GM20000 (cell line): ENCODE measurements around the gene MECR.

Experiments used
- DNase-seq: peaks from one replicate; pipeline ENCODE4 v3.0.0; 2012; ENCODE audit warnings: low spot score
- TF ChIP-seq, protein P1 (sequence below): IDR thresholded peaks from 2 replicates; pipeline ENCODE4 v1.5.1; 2012; ENCODE audit warnings: mild to moderate bottlenecking, control low read depth; ENCODE audit errors: extremely low read depth, missing control alignments

The MECR gene

GRCh38 chr1:29145739-29146437 is 84.8 kb downstream of the MECR start:
- DNase-seq: no peak
- TF ChIP-seq, protein P1, sequence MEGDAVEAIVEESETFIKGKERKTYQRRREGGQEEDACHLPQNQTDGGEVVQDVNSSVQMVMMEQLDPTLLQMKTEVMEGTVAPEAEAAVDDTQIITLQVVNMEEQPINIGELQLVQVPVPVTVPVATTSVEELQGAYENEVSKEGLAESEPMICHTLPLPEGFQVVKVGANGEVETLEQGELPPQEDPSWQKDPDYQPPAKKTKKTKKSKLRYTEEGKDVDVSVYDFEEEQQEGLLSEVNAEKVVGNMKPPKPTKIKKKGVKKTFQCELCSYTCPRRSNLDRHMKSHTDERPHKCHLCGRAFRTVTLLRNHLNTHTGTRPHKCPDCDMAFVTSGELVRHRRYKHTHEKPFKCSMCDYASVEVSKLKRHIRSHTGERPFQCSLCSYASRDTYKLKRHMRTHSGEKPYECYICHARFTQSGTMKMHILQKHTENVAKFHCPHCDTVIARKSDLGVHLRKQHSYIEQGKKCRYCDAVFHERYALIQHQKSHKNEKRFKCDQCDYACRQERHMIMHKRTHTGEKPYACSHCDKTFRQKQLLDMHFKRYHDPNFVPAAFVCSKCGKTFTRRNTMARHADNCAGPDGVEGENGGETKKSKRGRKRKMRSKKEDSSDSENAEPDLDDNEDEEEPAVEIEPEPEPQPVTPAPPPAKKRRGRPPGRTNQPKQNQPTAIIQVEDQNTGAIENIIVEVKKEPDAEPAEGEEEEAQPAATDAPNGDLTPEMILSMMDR: no peak

GRCh38 chr1:29144178-29144577 is 86.6 kb downstream of the MECR start:
- no peak for DNase-seq
- TF ChIP-seq, protein P1: no peak

DNA sequence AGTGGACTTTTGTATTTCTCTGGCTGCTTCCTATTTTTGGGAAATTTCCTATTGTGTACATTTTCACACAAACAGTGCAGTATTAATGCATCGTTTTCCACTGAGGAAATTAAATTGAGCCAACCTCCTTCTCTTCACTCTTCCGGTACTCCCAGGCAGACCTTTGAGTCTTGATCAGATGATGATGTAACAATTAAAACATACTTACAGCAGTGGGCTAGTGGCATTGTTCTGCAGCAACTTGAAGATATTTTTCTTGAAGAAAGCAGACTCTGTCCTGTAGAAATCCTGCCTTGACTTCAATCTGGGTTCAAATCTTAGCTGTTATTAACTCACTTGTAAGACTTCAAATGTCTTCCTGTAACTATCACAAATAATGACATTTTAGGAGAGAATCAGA is 88.0 kb downstream of the MECR start:
- TF ChIP-seq, protein P1: no peak
- DNase-seq: no peak
